Mucosa of descending colon (tissue), 3 donors: ENCODE measurements around the gene DUSP14. TPM values are rescaled to one million over a fixed set of nuclear protein-coding genes. Genes with fewer than 3 reads are reported as not detected.

Experiments used
- ATAC-seq: fragments of 200-7000 bp; cut with Tn5 transposase; one replicate; pipeline ENCODE4 v1.9.1; 2020; ENCODE audit warnings: mild to moderate bottlenecking, moderate library complexity
- DNase-seq, 3 donors: peaks; one replicate each; pipeline ENCODE4 v3.0.0-alpha.2; 2020
- H3K36me3 ChIP-seq: fragments of 200-600 bp; one replicate; pipeline ENCODE4 v1.8.0; 2021; ENCODE audit warnings: low read depth, mild to moderate bottlenecking
- H3K4me1 ChIP-seq: fragments of 200-600 bp; one replicate; pipeline ENCODE4 v1.8.0; 2021; ENCODE audit warnings: low read depth, mild to moderate bottlenecking
- H3K4me3 ChIP-seq: fragments of 200-600 bp; one replicate; pipeline ENCODE4 v1.8.0; 2021; ENCODE audit warnings: mild to moderate bottlenecking
- H3K9me3 ChIP-seq: fragments of 200-600 bp; one replicate; pipeline ENCODE4 v1.8.0; 2021; ENCODE audit warnings: mild to moderate bottlenecking
- intact Hi-C, 2 donors: fragments of 100-400 bp; cut with DNase I in 1 of 2; cut with micrococcal nuclease in 1 of 2; formaldehyde crosslinking; loops; one replicate each; pipeline versions ENCODE4 v1.11.0 to v1.11.1; 2022; cut with DNase I, micrococcal nuclease
- total RNA-seq, 3 donors: library from RNA; stranded (reverse); fragmentation: NEBNext Ultra II Directional in 2 of 3; extraction: Animal tissue kit (Norgen Biotek cat#: 25700) in 2 of 3; gene quantifications; one replicate each; pipeline versions ENCODE4 v1.2.1 to v1.2.4, GENCODE V29; 2021 to 2023
- TF ChIP-seq, protein P1 (sequence below): fragments of 200-600 bp; IDR thresholded peaks from one replicate; pipeline ENCODE4 v1.8.0; 2022; ENCODE audit warnings: antibody characterized with exemption, mild to moderate bottlenecking
- donor health status: DM: no; HTN: no; CAD: no; lungs with moderate emphysema.
- donor health status: DM: no; HTN: no; CAD: no.
- donor health status: DM: no; HTN: yes; CAD: no.

The DUSP14 gene
- total RNA-seq, 3 donors from 2014 or later: 0.81 to 8.2 (median 1.8) TPM

DNA sequence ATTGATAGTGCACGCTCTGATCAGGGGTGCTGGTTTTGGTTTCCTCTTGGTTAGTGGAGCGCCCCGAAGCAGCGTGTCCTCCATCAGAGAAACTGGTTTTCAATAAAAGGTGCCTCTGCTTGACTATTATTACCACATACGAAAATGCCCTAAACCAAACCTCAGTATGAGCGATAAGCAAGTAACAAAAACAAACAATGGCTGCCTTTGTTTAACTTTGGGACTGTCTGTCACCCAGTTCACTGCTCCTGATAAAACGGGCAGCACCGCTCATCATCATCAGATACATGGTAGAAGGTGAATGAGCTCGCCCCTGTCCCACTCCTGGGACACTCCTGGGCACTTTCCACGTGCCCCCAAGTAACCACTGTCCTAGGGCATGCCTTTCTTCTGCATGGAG is 24.0 kb downstream of the DUSP14 start:
- Histone ChIP-seq H3K4me3 (no peak overlapping the region), H3K36me3 (no peaks in the 10 kb centered on the region), H3K9me3 (no peaks in the 10 kb centered on the region), H3K4me1 (no peaks in the 10 kb centered on the region)
- intact Hi-C loops: no loop called here
- TF ChIP-seq, protein P1, sequence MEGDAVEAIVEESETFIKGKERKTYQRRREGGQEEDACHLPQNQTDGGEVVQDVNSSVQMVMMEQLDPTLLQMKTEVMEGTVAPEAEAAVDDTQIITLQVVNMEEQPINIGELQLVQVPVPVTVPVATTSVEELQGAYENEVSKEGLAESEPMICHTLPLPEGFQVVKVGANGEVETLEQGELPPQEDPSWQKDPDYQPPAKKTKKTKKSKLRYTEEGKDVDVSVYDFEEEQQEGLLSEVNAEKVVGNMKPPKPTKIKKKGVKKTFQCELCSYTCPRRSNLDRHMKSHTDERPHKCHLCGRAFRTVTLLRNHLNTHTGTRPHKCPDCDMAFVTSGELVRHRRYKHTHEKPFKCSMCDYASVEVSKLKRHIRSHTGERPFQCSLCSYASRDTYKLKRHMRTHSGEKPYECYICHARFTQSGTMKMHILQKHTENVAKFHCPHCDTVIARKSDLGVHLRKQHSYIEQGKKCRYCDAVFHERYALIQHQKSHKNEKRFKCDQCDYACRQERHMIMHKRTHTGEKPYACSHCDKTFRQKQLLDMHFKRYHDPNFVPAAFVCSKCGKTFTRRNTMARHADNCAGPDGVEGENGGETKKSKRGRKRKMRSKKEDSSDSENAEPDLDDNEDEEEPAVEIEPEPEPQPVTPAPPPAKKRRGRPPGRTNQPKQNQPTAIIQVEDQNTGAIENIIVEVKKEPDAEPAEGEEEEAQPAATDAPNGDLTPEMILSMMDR: no peak
- DNase-seq (no peak), ATAC-seq (no peak)

DNA sequence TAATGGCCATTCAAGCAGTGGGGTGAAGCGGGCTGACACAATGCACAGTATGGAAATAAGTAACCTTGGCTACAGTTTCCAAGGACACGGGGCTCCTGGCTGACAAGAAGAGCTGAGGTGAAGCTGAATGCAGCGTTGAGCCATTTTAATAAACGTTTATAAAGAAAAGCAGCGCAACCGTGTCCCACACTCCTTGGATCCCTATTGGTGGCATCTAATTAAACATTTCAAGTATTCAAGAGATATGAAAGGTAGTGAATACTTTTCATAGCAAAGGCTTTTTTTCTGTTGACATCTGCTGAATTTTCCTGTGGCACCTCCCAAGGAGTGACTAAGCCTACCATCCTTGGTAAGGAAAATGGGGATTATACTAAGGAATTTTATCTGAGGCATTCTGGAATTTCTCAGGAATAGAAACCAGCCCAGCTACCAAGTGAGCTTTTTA is 26.5 kb downstream of the DUSP14 start:
- DNase-seq (no peak), ATAC-seq (no peak)
- no peaks in the 10 kb centered on the region for H3K36me3 ChIP-seq

DNA sequence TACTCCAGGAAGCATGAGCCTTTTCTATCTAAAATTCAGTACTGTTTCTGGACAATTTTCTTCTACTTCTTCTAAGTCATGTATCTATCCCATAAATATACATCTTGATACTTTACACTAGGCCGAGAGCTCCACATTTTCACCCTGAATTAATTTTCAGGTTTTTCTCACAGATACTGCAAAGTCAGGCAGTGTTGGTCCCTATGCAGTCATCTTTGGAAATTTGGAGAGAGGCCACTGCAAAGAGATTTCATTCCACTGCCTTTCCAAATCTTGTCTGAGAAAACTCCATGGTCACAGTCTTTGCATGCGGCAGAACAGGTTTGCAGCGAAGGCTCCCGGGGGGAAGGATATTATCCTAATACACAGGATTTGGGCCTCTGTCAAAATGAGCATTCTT is 28.2 kb downstream of the DUSP14 start:
- TF ChIP-seq, protein P1: no peak
- Histone ChIP-seq H3K9me3 (no peaks in the 10 kb centered on the region), H3K36me3 (no peaks in the 10 kb centered on the region), H3K4me3 (no peak overlapping the region), H3K4me1 (no peaks in the 10 kb centered on the region)
- ATAC-seq (no peak), DNase-seq (no peak)
- intact Hi-C loops: no loop called here

More for the DNA sequence above, 26.5 kb downstream of the DUSP14 start:
- Histone ChIP-seq H3K9me3 (no peaks in the 10 kb centered on the region), H3K4me3 (no peak overlapping the region), H3K4me1 (no peaks in the 10 kb centered on the region)
- TF ChIP-seq, protein P1: no peak
- intact Hi-C loops: no loop called here

GRCh38 chr17:37518826-37519225 is 29.1 kb downstream of the DUSP14 start:
- DNase-seq (no peak), ATAC-seq (no peak)
- Histone ChIP-seq H3K9me3 (no peaks in the 10 kb centered on the region), H3K36me3 (no peaks in the 10 kb centered on the region), H3K4me1 (no peaks in the 10 kb centered on the region), H3K4me3 (no peak overlapping the region)
- intact Hi-C loops: no loop called here
- TF ChIP-seq, protein P1: no peak

DNA sequence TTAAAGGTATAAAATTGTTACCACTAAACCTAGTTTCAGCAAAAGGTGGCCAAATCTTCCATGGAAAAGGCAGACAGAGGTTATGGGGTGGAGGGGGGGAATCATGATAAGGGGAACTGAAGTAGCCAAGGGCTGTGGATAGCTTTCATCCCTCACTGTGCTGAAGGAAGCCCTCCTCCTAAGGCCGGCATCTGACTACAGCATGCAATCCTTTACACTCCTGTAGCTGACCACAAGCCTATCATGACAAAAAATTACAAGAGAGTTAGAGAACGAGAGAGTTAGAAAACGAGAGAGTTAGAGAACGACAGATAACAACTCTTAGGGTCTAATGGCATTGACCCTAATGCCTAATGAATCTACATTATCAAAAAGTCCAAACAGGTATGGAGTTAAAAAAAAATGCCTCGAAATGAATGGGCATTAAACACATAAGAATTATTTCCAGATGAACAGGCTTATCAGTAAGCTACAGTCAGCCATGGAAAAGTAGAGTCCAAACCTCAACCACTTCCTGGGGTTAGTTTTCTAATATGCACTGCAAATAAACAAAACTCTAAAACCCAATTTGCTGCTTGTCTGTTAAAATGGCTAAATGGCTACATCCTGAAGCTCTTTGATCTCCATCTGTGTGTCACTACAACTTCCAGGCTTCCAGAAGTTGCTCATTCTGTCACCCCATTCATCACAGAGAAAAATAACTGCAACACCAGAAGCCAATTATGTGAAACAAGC is 29.7 kb downstream of the DUSP14 start:
- Histone ChIP-seq H3K4me1 (no peaks in the 10 kb centered on the region), H3K4me3 (no peak overlapping the region), H3K9me3 (no peaks in the 10 kb centered on the region), H3K36me3 (no peaks in the 10 kb centered on the region)
- intact Hi-C loops: no loop called here
- DNase-seq (no peak), ATAC-seq (no peak)
- TF ChIP-seq, protein P1: no peak
